Lower leg skin (tissue), 3 donors: ENCODE measurements around the gene PLCH2.

ENCODE experiments used
- POLR2A ChIP-seq, 2 donors: fragments of 450-650 bp; IDR thresholded peaks; one replicate each; pipeline ENCODE4 v1.6.1; 2016 to 2017; ENCODE audit warnings: antibody characterized with exemption in 2 of 2, mild to moderate bottlenecking in 1 of 2, moderate library complexity in 1 of 2
- TF ChIP-seq, protein P1 (sequence below), 3 donors: fragments of 450-650 bp; IDR thresholded peaks; one replicate each; pipeline ENCODE4 v1.5.1; 2016; ENCODE audit warnings: antibody characterized with exemption in 3 of 3, mild to moderate bottlenecking in 3 of 3, moderate library complexity in 2 of 3

DNA sequence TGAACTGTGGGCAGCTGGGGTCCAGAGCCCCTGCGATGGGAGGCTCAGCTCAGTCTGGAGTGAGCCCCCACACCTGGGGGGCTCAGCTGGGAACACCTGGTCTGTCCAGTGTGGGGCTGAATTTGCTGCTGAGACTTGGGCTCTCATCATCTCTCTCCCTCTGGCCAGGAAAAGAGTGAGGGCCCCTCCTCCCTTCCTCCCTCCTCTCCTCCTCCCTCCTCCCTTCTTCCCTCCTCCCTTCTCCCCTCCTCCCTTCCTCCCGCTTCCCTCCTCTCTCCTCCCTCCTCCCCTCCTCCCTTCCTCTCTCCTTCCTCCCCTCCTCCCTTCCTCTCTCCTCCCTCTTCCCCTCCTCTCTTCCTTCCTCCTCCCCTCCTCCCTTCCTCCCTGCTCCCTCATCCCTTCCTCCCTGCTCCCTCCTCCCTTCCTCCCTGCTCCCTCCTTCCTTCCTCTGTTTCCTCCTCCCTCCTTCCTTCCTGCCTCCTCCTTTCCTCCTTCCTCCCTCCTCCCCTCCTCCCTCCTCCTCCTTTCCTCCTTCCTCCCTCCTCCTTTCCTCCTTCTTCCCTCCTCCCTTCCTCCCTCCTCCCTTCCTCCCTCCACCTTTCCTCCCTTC is 40.2 kb upstream of the PLCH2 start:
- TF ChIP-seq, protein P1, sequence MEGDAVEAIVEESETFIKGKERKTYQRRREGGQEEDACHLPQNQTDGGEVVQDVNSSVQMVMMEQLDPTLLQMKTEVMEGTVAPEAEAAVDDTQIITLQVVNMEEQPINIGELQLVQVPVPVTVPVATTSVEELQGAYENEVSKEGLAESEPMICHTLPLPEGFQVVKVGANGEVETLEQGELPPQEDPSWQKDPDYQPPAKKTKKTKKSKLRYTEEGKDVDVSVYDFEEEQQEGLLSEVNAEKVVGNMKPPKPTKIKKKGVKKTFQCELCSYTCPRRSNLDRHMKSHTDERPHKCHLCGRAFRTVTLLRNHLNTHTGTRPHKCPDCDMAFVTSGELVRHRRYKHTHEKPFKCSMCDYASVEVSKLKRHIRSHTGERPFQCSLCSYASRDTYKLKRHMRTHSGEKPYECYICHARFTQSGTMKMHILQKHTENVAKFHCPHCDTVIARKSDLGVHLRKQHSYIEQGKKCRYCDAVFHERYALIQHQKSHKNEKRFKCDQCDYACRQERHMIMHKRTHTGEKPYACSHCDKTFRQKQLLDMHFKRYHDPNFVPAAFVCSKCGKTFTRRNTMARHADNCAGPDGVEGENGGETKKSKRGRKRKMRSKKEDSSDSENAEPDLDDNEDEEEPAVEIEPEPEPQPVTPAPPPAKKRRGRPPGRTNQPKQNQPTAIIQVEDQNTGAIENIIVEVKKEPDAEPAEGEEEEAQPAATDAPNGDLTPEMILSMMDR (IDR thresholded peaks at IDR 0.05), result no peak
- no peak for TF ChIP-seq POLR2A (IDR thresholded peaks at IDR 0.05)
